Transverse colon (tissue), 4 donors: ENCODE measurements around the gene FAM20C. TPM values are rescaled to one million over a fixed set of nuclear protein-coding genes. Genes with fewer than 3 reads are reported as not detected.

Experiments used
- DNase-seq: peaks from one replicate; pipeline ENCODE4 v3.0.0-alpha.2; 2019
- H3K27ac ChIP-seq, 4 donors: fragments of 200-600 bp; sonication (generic); 2 replicates each; pipeline ENCODE4 v1.5.1; 2016 to 2018; ENCODE audit warnings: inconsistent platforms in 4 of 4
- H3K27me3 ChIP-seq: fragments of 200-600 bp; sonication (generic); 2 replicates; pipeline ENCODE4 v1.5.1; 2017; ENCODE audit warnings: inconsistent platforms
- H3K36me3 ChIP-seq, 4 donors: fragments of 200-600 bp; sonication (generic); 2 replicates each; pipeline ENCODE4 v1.5.1; 2017 to 2019; ENCODE audit warnings: inconsistent platforms in 4 of 4
- H3K4me1 ChIP-seq, 4 donors: fragments of 200-600 bp; sonication (generic); 2 replicates each; pipeline ENCODE4 v1.5.1; 2017 to 2020; ENCODE audit warnings: inconsistent platforms in 4 of 4
- H3K4me3 ChIP-seq, 4 donors: fragments of 200-600 bp; sonication (generic); 1 replicate in 1 of 4; 2 replicates in 3 of 4; pipeline versions ENCODE4 v1.5.1 to v1.6.1; 2017 to 2019; ENCODE audit warnings: inconsistent platforms in 4 of 4
- H3K9me3 ChIP-seq, 2 donors: fragments of 200-600 bp; sonication (generic); 2 replicates each; pipeline ENCODE4 v1.5.1; 2017 to 2019; ENCODE audit warnings: inconsistent platforms in 2 of 2
- CTCF ChIP-seq, 5 experiments: fragments of 200-600 bp in 3 of 5; fragments of 450-650 bp in 2 of 5; sonication (generic) in 3 of 5; IDR thresholded peaks; 1 replicate in 2 of 5; 2 replicates in 3 of 5; pipeline ENCODE4 v1.5.1; 2016 to 2017; ENCODE audit warnings: antibody characterized with exemption in 5 of 5, inconsistent platforms in 3 of 5, mild to moderate bottlenecking in 2 of 5, moderate library complexity in 1 of 5
- EP300 ChIP-seq: sonication (generic); formaldehyde crosslinking; IDR thresholded peaks from one replicate; pipeline ENCODE4 v1.6.1; 2017; ENCODE audit warnings: antibody characterized with exemption, low read depth
- POLR2A ChIP-seq: fragments of 450-650 bp; IDR thresholded peaks from one replicate; pipeline ENCODE4 v1.6.1; 2016; ENCODE audit warnings: antibody characterized with exemption, mild to moderate bottlenecking, moderate library complexity
- POLR2AphosphoS5 ChIP-seq, 3 donors: sonication (generic); formaldehyde crosslinking; IDR thresholded peaks; one replicate each; pipeline ENCODE4 v1.6.1; 2016; ENCODE audit warnings: antibody characterized with exemption in 3 of 3
- WGBS, 2 donors: methylation state at CpG; one replicate each; pipeline ENCODE4 v1.1.5; 2018; ENCODE audit warnings: low coverage in 1 of 2; 5-methylcytosine and 5-hydroxymethylcytosine counted together
- in situ Hi-C, 4 donors: fragments of 200-750 bp; cut with MboI; loops; one replicate each; pipeline versions ENCODE4 v1.15.0 to v1.15.1; 2017; ENCODE audit warnings: low sequenced_read_pairs in 3 of 4, low pct_ligation_motif_present in 1 of 4, low pct_unique_long_range_greater_than_20kb in 1 of 4
- intact Hi-C: fragments of 100-400 bp; cut with DNase I; formaldehyde crosslinking; loops from one replicate; pipeline ENCODE4 v1.15.1; 2023; ENCODE audit warnings: low total_unique reads
- total RNA-seq, 4 donors: library from RNA; depleted of rRNA; stranded (reverse); fragments of >200 nt; gene quantifications; one replicate each; pipeline ENCODE4 v1.1.0, GENCODE V29; 2016

Gene FAM20C
- total RNA-seq, 4 donors from 2014 or later = 10.5 to 62.3 (median 23.5) TPM

GRCh38 chr7:234708-235553 is 42.6 kb downstream of the FAM20C start:
- intact Hi-C loops = loop anchor here (5.0 kb wide), 1 partner anchor 43 kb away; the partner anchor contains the start of gene FAM20C
- Histone ChIP-seq H3K4me3 (no peak overlapping the region), H3K4me1 (peaks cover 34 to 61% (median 49%) of the 10 kb centered on the region in 4 donors), H3K36me3 (no peaks in the 10 kb centered on the region), H3K9me3 (no peaks in the 10 kb centered on the region), H3K27me3 (no peaks in the 10 kb centered on the region), H3K27ac (peak overlapping the region; percentile 83 to 92 (median 86))
- DNase-seq = peak; percentile 37
- WGBS, 2 donors = 40 to 59% methylated on average over 1 to 28 of the region's 28 CpGs
- TF ChIP-seq POLR2A = no peak
- TF ChIP-seq POLR2AphosphoS5 (IDR thresholded peaks at IDR 0.05) = peak; percentile 30 to 50 (median 37)
- peak; percentile 44 for TF ChIP-seq EP300
- in situ Hi-C loops = no loop called here

- DNase-seq = no peak
- in situ Hi-C loops (no loop called here), intact Hi-C loops (no loop called here)
- Histone ChIP-seq H3K27me3 (no peaks in the 10 kb centered on the region), H3K4me3 (no peak overlapping the region), H3K9me3 (no peaks in the 10 kb centered on the region), H3K4me1 (peaks cover 29 to 55% (median 45%) of the 10 kb centered on the region in 4 donors), H3K27ac (peak overlapping the region; percentile 83 to 92 (median 86)), H3K36me3 (no peaks in the 10 kb centered on the region)
- TF ChIP-seq EP300 = no peak
- TF ChIP-seq POLR2AphosphoS5 (IDR thresholded peaks at IDR 0.05) = peak in 1 of 3 donors; percentile 9
- 71% methylated on average over 31 of the region's 34 CpGs; no CpG with 5 or more reads in 1 of the 2 donors for WGBS, 2 donors
Measured at GRCh38 chr7:235576-236395, 43.4 kb downstream of the FAM20C start.

- no peak for DNase-seq
- no peaks in the 10 kb centered on the region for H3K36me3 ChIP-seq
- H3K4me3 ChIP-seq = no peak overlapping the region
- in situ Hi-C loops = no loop called here
- no peak for TF ChIP-seq EP300
- no peak for TF ChIP-seq CTCF (IDR thresholded peaks at IDR 0.05)
- no peak for TF ChIP-seq POLR2AphosphoS5 (IDR thresholded peaks at IDR 0.05)
- no peak for TF ChIP-seq POLR2A
- H3K27me3 ChIP-seq = no peaks in the 10 kb centered on the region
- peaks cover 29 to 46% (median 39%) of the 10 kb centered on the region in 4 donors for H3K4me1 ChIP-seq
- intact Hi-C loops = no loop called here
- WGBS, 2 donors = 40 to 90% methylated on average over 1 to 8 of the region's 8 CpGs
- no peak overlapping the region for H3K27ac ChIP-seq
- no peaks in the 10 kb centered on the region for H3K9me3 ChIP-seq
Measured at GRCh38 chr7:236967-237366, 44.6 kb downstream of the FAM20C start.

GRCh38 chr7:237385-237784 is 45.0 kb downstream of the FAM20C start:
- Histone ChIP-seq H3K4me1 (peaks cover 29 to 41% (median 36%) of the 10 kb centered on the region in 4 donors), H3K27me3 (no peaks in the 10 kb centered on the region), H3K9me3 (no peaks in the 10 kb centered on the region), H3K4me3 (no peak overlapping the region), H3K27ac (no peak overlapping the region), H3K36me3 (no peaks in the 10 kb centered on the region)
- intact Hi-C loops (no loop called here), in situ Hi-C loops (no loop called here)
- TF ChIP-seq POLR2A = no peak
- TF ChIP-seq EP300 = no peak
- no peak for TF ChIP-seq POLR2AphosphoS5 (IDR thresholded peaks at IDR 0.05)
- no peak for TF ChIP-seq CTCF (IDR thresholded peaks at IDR 0.05)
- 80 to 85% methylated on average over 7 of the region's 7 CpGs for whole genome bisulfite sequencing, 2 donors
- DNase-seq = no peak

GRCh38 chr7:240146-240676 is 47.8 kb downstream of the FAM20C start:
- Histone ChIP-seq H3K27me3 (no peaks in the 10 kb centered on the region), H3K4me3 (no peak overlapping the region), H3K9me3 (no peaks in the 10 kb centered on the region), H3K4me1 (peaks cover 9 to 21% (median 12%) of the 10 kb centered on the region in 4 donors), H3K27ac (no peak overlapping the region), H3K36me3 (no peaks in the 10 kb centered on the region)
- intact Hi-C loops = no loop called here
- in situ Hi-C loops = no loop called here
- DNase-seq = no peak
- TF ChIP-seq CTCF (IDR thresholded peaks at IDR 0.05) (no peak), POLR2AphosphoS5 (IDR thresholded peaks at IDR 0.05) (no peak), EP300 (no peak), POLR2A (no peak)
